Measurements from ENCODE around the gene ATP10A. TPM values are rescaled to one million over a fixed set of nuclear protein-coding genes. Genes with fewer than 3 reads are reported as not detected.

ATP10A gene
- total RNA-seq, 4 donors from 2014 or later: 1.4 to 10.0 (median 3.6) TPM

GRCh38 chr15:25687276-25687675, 175.9 kb downstream of the ATP10A start:
- H3K9me3 ChIP-seq: no peaks in the 10 kb centered on the region
- WGBS, 2 donors (ENCODE audit: low coverage in 1 of 2): 96% methylated on average over 5 of the region's 5 CpGs; no CpG with 5 or more reads in 1 of the 2 donors
- no peaks in the 10 kb centered on the region for H3K27me3 ChIP-seq
- peaks cover 0 to 5% (median 0%) of the 10 kb centered on the region in 4 donors for H3K4me1 ChIP-seq
- H3K27ac ChIP-seq: no peak overlapping the region
- no peaks in the 10 kb centered on the region for H3K36me3 ChIP-seq
- intact Hi-C loops (cut with DNase I; ENCODE audit: low total_unique reads): no loop called here
- in situ Hi-C loops (cut with MboI; ENCODE audit: low pct_ligation_motif_present in 1 of 4, low pct_unique_long_range_greater_than_20kb in 1 of 4, low sequenced_read_pairs in 3 of 4): no loop called here
- TF ChIP-seq EP300 (IDR thresholded peaks at IDR 0.05; ENCODE audit: low read depth) (no peak), CTCF (IDR thresholded peaks at IDR 0.05) (no peak), POLR2A (IDR thresholded peaks at IDR 0.05) (no peak), POLR2AphosphoS5 (IDR thresholded peaks at IDR 0.05) (no peak)
- no peak overlapping the region for H3K4me3 ChIP-seq
- no peak for DNase-seq

GRCh38 chr15:25686780-25687179, 176.3 kb downstream of the ATP10A start:
- Histone ChIP-seq H3K9me3 (no peaks in the 10 kb centered on the region), H3K27me3 (no peaks in the 10 kb centered on the region), H3K27ac (no peak overlapping the region), H3K36me3 (no peaks in the 10 kb centered on the region), H3K4me3 (no peak overlapping the region), H3K4me1 (peaks cover 0 to 5% (median 0%) of the 10 kb centered on the region in 4 donors)
- intact Hi-C loops (cut with DNase I; ENCODE audit: low total_unique reads): no loop called here
- in situ Hi-C loops (cut with MboI; ENCODE audit: low pct_ligation_motif_present in 1 of 4, low pct_unique_long_range_greater_than_20kb in 1 of 4, low sequenced_read_pairs in 3 of 4): no loop called here
- TF ChIP-seq POLR2A (IDR thresholded peaks at IDR 0.05) (no peak), CTCF (IDR thresholded peaks at IDR 0.05) (no peak), POLR2AphosphoS5 (IDR thresholded peaks at IDR 0.05) (no peak), EP300 (IDR thresholded peaks at IDR 0.05; ENCODE audit: low read depth) (no peak)
- no peak for DNase-seq
- 59% methylated on average over 6 of the region's 6 CpGs; no CpG with 5 or more reads in 1 of the 2 donors for WGBS, 2 donors (ENCODE audit: low coverage in 1 of 2)

GRCh38 chr15:25684521-25685431, 178.4 kb downstream of the ATP10A start:
- H3K9me3 ChIP-seq: no peaks in the 10 kb centered on the region
- peaks cover 0 to 5% (median 0%) of the 10 kb centered on the region in 4 donors for H3K4me1 ChIP-seq
- intact Hi-C loops (cut with DNase I; ENCODE audit: low total_unique reads) (no loop called here), in situ Hi-C loops (cut with MboI; ENCODE audit: low pct_ligation_motif_present in 1 of 4, low pct_unique_long_range_greater_than_20kb in 1 of 4, low sequenced_read_pairs in 3 of 4) (no loop called here)
- no peaks in the 10 kb centered on the region for H3K36me3 ChIP-seq
- DNase-seq: no peak
- peak overlapping the region in 2 of 4 donors; percentile 20 to 33 for H3K27ac ChIP-seq
- 60 to 67% methylated on average over 8 to 13 of the region's 13 CpGs for WGBS, 2 donors (ENCODE audit: low coverage in 1 of 2)
- TF ChIP-seq EP300 (IDR thresholded peaks at IDR 0.05; ENCODE audit: low read depth) (no peak), POLR2AphosphoS5 (IDR thresholded peaks at IDR 0.05) (peak in 1 of 3 donors; percentile 12), POLR2A (IDR thresholded peaks at IDR 0.05) (no peak), CTCF (IDR thresholded peaks at IDR 0.05) (no peak)
- H3K4me3 ChIP-seq: no peak overlapping the region
- no peaks in the 10 kb centered on the region for H3K27me3 ChIP-seq

- intact Hi-C loops (cut with DNase I; ENCODE audit: low total_unique reads): no loop called here
- DNase-seq: no peak
- H3K4me1 ChIP-seq: peaks cover 0 to 5% (median 0%) of the 10 kb centered on the region in 4 donors
- no peak overlapping the region for H3K4me3 ChIP-seq
- H3K36me3 ChIP-seq: no peaks in the 10 kb centered on the region
- no peaks in the 10 kb centered on the region for H3K27me3 ChIP-seq
- in situ Hi-C loops (cut with MboI; ENCODE audit: low pct_ligation_motif_present in 1 of 4, low pct_unique_long_range_greater_than_20kb in 1 of 4, low sequenced_read_pairs in 3 of 4): no loop called here
- peak overlapping the region in 1 of 4 donors; percentile 1 for H3K27ac ChIP-seq
- H3K9me3 ChIP-seq: no peaks in the 10 kb centered on the region
- 89% methylated on average over 3 of the region's 3 CpGs; no CpG with 5 or more reads in 1 of the 2 donors for WGBS, 2 donors (ENCODE audit: low coverage in 1 of 2)
- no peak for TF ChIP-seq POLR2A (IDR thresholded peaks at IDR 0.05)
- no peak for TF ChIP-seq POLR2AphosphoS5 (IDR thresholded peaks at IDR 0.05)
- no peak for TF ChIP-seq EP300 (IDR thresholded peaks at IDR 0.05; ENCODE audit: low read depth)
Observed at GRCh38 chr15:25683911-25684310, 179.2 kb downstream of the ATP10A start.
